NT2/D1 (cell line): Measurements from ENCODE around the gene YAF2.

Experiments
- YY1 ChIP-seq: IDR thresholded peaks from 2 replicates; pipeline ENCODE4 v1.6.1; 2011; ENCODE audit not compliant: insufficient read length, insufficient read depth
- ZNF274 ChIP-seq: IDR thresholded peaks from 2 replicates; pipeline ENCODE4 v1.6.1; 2011; ENCODE audit warnings: mild to moderate bottlenecking, low read depth, low read length

- TF ChIP-seq ZNF274 (no peak), YY1 (no peak)
Observed at GRCh38 chr12:42129595-42130204, 108.3 kb downstream of the YAF2 start.
